ENCODE results near the gene TENT4B.

TENT4B gene

GRCh38 chr16:50271148-50272041 lies 118.3 kb downstream of the TENT4B start:
- no peak for DNase-seq (ENCODE audit: low read depth)

- DNase-seq (ENCODE audit: low read depth) = no peak
Observed at GRCh38 chr16:50272111-50272571, 119.0 kb downstream of the TENT4B start.

GRCh38 chr16:50272687-50273381 lies 119.7 kb downstream of the TENT4B start:
- DNase-seq (ENCODE audit: low read depth) = no peak

- no peak for DNase-seq (ENCODE audit: low read depth)
Observed at GRCh38 chr16:50273382-50273690, 120.2 kb downstream of the TENT4B start.

GRCh38 chr16:50273888-50274325 lies 120.8 kb downstream of the TENT4B start:
- DNase-seq (ENCODE audit: low read depth) = no peak

GRCh38 chr16:50274326-50275097 lies 121.4 kb downstream of the TENT4B start:
- DNase-seq (ENCODE audit: low read depth) = no peak

GRCh38 chr16:50275098-50275415 lies 122.0 kb downstream of the TENT4B start:
- DNase-seq (ENCODE audit: low read depth) = no peak

- no peak for DNase-seq (ENCODE audit: low read depth)
Observed at GRCh38 chr16:50275428-50276325, 122.6 kb downstream of the TENT4B start.

GRCh38 chr16:50276326-50276640 lies 123.2 kb downstream of the TENT4B start:
- no peak for DNase-seq (ENCODE audit: low read depth)

- no peak for DNase-seq (ENCODE audit: low read depth)
Observed at GRCh38 chr16:50276801-50277555, 123.9 kb downstream of the TENT4B start.

- no peak for DNase-seq (ENCODE audit: low read depth)
Observed at GRCh38 chr16:50278251-50278650, 125.1 kb downstream of the TENT4B start.

GRCh38 chr16:50279504-50279865 lies 126.4 kb downstream of the TENT4B start:
- no peak for DNase-seq (ENCODE audit: low read depth)

GRCh38 chr16:50280932-50281331 lies 127.8 kb downstream of the TENT4B start:
- DNase-seq (ENCODE audit: low read depth) = no peak

Measured in HS-27A (cell line).